Left lung (tissue), 10 donors: ENCODE results near the gene KRTAP10-12. TPM values are rescaled to one million over a fixed set of nuclear protein-coding genes. Genes with fewer than 3 reads are reported as not detected.

Experiments used
- ATAC-seq: fragments of 200-7000 bp; cut with Tn5 transposase; one replicate; pipeline ENCODE4 v1.9.1; 2020; ENCODE audit warnings: moderate library complexity
- DNase-seq, 4 donors: peaks; one replicate each; pipeline ENCODE4 v3.0.0-alpha.2; 2013 to 2020
- H3K27ac ChIP-seq, 2 donors: fragments of 200-600 bp; sonication (generic) in 1 of 2; one replicate each; pipeline versions ENCODE4 v1.5.0 to v1.8.0; 2020 to 2021
- H3K27me3 ChIP-seq, 2 donors: fragments of 200-600 bp; sonication (generic) in 1 of 2; one replicate each; pipeline versions ENCODE4 v1.5.0 to v1.8.0; 2020 to 2021
- H3K36me3 ChIP-seq, 2 donors: fragments of 200-600 bp; sonication (generic) in 1 of 2; one replicate each; pipeline versions ENCODE4 v1.5.0 to v1.8.0; 2020 to 2021
- H3K4me1 ChIP-seq, 2 donors: fragments of 200-600 bp; one replicate each; pipeline ENCODE4 v1.8.0; 2021
- H3K4me3 ChIP-seq, 2 donors: fragments of 200-600 bp; sonication (generic) in 1 of 2; one replicate each; pipeline versions ENCODE4 v1.5.0 to v1.8.0; 2020 to 2021; ENCODE audit warnings: mild to moderate bottlenecking in 1 of 2
- H3K9me3 ChIP-seq, 2 donors: fragments of 200-600 bp; sonication (generic) in 1 of 2; one replicate each; pipeline versions ENCODE4 v1.5.0 to v1.8.0; 2020 to 2021
- CTCF ChIP-seq, 2 donors: fragments of 200-600 bp; sonication (generic) in 1 of 2; IDR thresholded peaks; one replicate each; pipeline versions ENCODE4 v1.5.0 to v1.8.0; 2021; ENCODE audit warnings: antibody characterized with exemption in 2 of 2
- intact Hi-C, 2 donors: fragments of 100-400 bp; cut with DNase I; formaldehyde crosslinking; loops; one replicate each; pipeline versions ENCODE4 v1.11.2 to v1.14.2; 2022
- polyA plus RNA-seq, 6 donors: library from polyadenylated mRNA; unstranded; fragments of 120-200 nt; gene quantifications; one replicate each; pipeline ENCODE4 v1.2.1, GENCODE V29; 2013; ENCODE audit not compliant: insufficient read length in 6 of 6
- total RNA-seq, 2 donors: library from RNA; stranded (reverse); fragmentation: NEBNext Ultra II Directional; extraction: Animal tissue kit (Norgen Biotek cat#: 25700); gene quantifications; one replicate each; pipeline ENCODE4 v1.2.1, GENCODE V29; 2021
- donor health status: DM: no; HTN: yes; CAD: no.
- donor health status: DM: no; HTN: no; CAD: no.

The KRTAP10-12 gene
- total and polyA plus RNA-seq, 8 donors = not detected

DNA sequence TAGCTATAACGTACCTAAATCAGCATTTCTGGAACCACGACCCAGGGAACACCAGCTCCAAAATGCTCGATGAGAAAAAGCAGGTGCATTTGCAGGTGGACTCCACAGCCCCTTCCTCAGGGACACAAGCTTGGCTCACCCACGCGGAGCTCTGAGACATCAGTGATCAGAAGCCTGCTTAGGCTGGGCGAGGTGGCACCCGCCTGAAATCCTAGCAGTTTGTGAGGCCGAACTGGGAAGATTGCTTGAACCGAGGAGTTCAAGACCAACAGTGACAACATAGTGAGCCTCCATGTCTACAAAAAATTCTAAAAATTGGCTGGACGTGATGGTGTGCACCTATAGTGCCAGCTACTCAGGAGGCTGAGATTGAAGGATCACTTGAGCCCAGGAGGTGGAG is 16.9 kb downstream of the KRTAP10-12 start:
- DNase-seq (no peak), ATAC-seq (no peak)
- Histone ChIP-seq H3K27me3 (peaks cover 49 to 89% of the 10 kb centered on the region in 2 donors), H3K9me3 (no peaks in the 10 kb centered on the region), H3K4me3 (no peak overlapping the region), H3K4me1 (peaks cover 6 to 13% of the 10 kb centered on the region in 2 donors), H3K27ac (no peak overlapping the region), H3K36me3 (no peaks in the 10 kb centered on the region)
- intact Hi-C loops = no loop called here
- no peak for TF ChIP-seq CTCF (IDR thresholded peaks at IDR 0.05)

DNA sequence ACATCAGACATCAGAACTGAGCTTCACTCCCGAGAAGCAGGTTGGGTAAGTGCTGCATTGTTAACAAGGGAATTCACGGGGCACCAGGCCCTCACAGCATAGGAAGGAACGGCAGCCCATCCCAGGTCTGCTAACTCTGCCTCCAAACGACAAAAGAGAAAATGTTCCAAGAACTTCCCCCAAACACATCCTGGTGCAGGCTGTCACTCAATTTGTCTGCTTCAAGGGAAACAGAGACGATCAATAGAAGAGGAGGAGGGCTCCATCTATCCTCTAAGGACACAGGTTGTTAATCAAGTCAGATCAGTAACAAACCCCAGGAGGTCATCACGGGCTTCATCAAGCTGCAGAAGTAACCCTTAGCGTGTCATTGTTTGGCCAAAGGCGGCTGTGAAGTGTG is 17.9 kb downstream of the KRTAP10-12 start:
- intact Hi-C loops = no loop called here
- DNase-seq = no peak
- Histone ChIP-seq H3K4me1 (peaks cover 2 to 13% of the 10 kb centered on the region in 2 donors), H3K9me3 (no peaks in the 10 kb centered on the region), H3K4me3 (no peak overlapping the region), H3K27ac (no peak overlapping the region), H3K27me3 (peaks cover 39 to 89% of the 10 kb centered on the region in 2 donors), H3K36me3 (no peaks in the 10 kb centered on the region)
- no peak for TF ChIP-seq CTCF (IDR thresholded peaks at IDR 0.05)
- no peak for ATAC-seq

GRCh38 chr21:44716984-44717383 is 20.0 kb downstream of the KRTAP10-12 start:
- intact Hi-C loops = no loop called here
- no peaks in the 10 kb centered on the region for H3K4me1 ChIP-seq
- H3K9me3 ChIP-seq = no peaks in the 10 kb centered on the region
- H3K36me3 ChIP-seq = no peaks in the 10 kb centered on the region
- H3K27me3 ChIP-seq = peaks cover 18 to 86% of the 10 kb centered on the region in 2 donors
- no peak for ATAC-seq
- no peak for DNase-seq
- no peak for TF ChIP-seq CTCF (IDR thresholded peaks at IDR 0.05)
- no peak overlapping the region for H3K4me3 ChIP-seq
- no peak overlapping the region for H3K27ac ChIP-seq

DNA sequence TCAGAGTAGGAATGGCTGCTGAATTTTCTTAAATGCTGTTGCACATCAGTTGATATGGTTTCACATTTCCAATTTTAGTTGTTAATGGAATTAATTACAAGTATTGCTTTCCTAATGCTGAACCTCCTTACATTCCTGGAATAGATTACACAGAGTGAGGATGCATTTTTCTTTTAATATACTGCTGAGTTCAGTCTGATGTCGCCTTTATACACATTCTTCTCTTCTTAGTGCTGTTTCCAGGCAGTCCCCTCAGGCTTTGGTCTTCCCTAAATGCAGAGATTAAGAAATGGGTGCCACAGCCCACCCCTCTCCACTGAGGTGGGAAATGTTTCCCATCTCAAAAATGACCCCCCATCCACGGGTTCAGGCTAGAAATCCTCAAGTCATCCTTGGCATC is 21.1 kb downstream of the KRTAP10-12 start:
- DNase-seq (no peak), ATAC-seq (no peak)
- Histone ChIP-seq H3K4me3 (no peak overlapping the region), H3K9me3 (no peaks in the 10 kb centered on the region), H3K27me3 (peaks cover 14 to 86% of the 10 kb centered on the region in 2 donors), H3K27ac (no peak overlapping the region), H3K36me3 (no peaks in the 10 kb centered on the region), H3K4me1 (no peaks in the 10 kb centered on the region)
- no peak for TF ChIP-seq CTCF (IDR thresholded peaks at IDR 0.05)
- intact Hi-C loops = no loop called here

DNA sequence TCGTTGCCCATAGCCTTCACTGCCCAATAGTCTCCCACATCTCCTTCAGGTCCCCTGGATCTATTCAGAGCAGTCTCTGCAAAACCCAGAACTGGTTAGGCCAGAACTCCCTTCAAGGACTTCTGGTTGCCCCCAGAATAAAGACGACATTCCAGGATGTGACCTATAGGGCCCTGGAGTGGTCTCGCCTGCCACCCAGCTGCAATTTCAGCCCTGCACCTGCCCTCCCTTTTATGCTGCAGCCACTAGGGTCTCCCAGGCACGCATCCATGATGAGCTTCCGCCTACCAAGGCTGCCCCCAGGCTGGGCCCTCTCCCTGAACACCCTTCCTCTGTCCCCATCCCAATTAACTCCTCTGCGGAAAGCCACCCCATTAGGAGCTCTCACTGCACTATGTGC is 21.6 kb downstream of the KRTAP10-12 start:
- no peaks in the 10 kb centered on the region for H3K9me3 ChIP-seq
- no peak overlapping the region for H3K27ac ChIP-seq
- intact Hi-C loops = no loop called here
- no peak for ATAC-seq
- no peaks in the 10 kb centered on the region for H3K4me1 ChIP-seq
- no peak for TF ChIP-seq CTCF (IDR thresholded peaks at IDR 0.05)
- peaks cover 14 to 86% of the 10 kb centered on the region in 2 donors for H3K27me3 ChIP-seq
- DNase-seq = peak in 1 of 4 donors; percentile 25
- no peaks in the 10 kb centered on the region for H3K36me3 ChIP-seq
- H3K4me3 ChIP-seq = no peak overlapping the region
